ENCODE measurements around the gene EFCAB8.
A peak's percentile ranks its signal among the peaks of the same experiment; 100 is the strongest.

EFCAB8 gene

DNA sequence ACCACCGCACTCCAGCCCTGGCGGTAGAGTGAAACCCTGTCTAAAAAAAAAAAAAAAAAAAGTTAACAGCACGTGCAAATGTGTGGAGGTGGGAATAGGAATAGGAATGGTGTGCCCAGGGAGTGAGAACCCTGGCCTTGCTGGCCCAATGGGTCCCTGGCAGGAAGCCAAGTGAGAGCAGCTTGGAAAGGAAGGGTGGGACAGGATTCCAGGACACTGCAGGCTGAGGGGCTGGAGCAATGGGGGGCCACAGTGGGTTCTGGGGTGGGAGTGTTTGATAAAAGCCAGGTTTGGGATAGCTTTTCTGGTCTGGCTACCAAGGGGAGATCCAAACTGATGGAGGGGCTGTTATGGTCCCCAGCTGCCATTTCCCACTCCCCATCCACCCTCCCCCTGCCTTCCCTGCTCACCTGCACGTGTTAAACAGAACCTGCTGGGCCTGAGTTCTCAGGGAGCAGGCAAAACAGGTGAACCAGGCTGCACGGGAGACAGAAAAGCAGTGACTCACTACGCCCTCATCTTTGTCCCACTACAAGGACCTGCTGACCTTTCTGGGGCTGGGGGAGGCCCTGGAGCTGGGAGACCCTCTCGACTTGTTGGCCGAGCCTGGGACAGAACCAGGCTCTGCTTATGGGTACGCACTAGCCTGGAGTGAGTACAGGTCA, 142.2 kb downstream of the EFCAB8 start:
- CTCF ChIA-PET: interaction anchor here (1.2 kb wide), 1 partner anchor 95 kb away, joined by 3 read pairs; no protein-coding TSS in a partner anchor
- peaks cover 9% of the 10 kb centered on the region for H3K27me3 Mint-ChIP-seq
- H3K27ac Mint-ChIP-seq: no peak overlapping the region
- DNase-seq: no peak
- peaks cover 5% of the 10 kb centered on the region for H3K4me1 Mint-ChIP-seq
- peaks cover 12% of the 10 kb centered on the region for H3K9me3 Mint-ChIP-seq
- no peak overlapping the region for H3K4me3 Mint-ChIP-seq
- peaks cover 2% of the 10 kb centered on the region for H3K36me3 Mint-ChIP-seq

DNA sequence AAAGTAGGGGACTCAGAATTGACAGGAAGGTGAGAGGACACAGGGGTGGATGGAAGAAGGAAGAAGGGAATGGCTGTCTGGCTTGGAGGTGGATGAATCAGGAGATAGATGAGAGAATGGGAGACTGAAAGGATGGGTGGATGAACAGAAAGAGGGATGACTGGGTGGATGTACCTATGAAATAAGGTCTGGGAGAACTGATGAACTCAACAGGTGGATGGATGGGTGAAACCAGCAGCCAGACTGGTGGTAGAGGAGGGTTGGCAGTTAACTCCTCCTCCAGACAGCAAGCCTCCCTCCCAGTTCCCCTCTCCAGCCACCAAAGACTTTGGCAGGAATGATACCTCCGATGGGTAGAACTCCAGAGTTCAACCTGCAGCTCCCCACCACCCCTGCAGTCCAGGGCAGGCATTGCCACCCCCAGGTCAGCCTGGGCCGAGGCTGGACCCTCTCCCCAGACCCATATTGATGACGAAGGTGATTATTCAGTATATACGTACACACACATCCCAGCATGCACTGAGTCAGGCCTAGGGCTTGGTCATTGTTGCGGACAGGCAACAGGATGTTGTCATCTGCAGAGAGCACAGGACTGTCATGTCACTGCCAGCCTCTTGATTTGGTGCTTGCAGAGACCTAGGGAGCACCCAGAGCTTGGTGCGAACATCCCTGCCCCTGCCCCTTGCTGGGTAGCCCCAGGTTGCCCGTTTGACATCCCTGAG, 143.5 kb downstream of the EFCAB8 start:
- CTCF ChIA-PET: interaction anchor here (0.9 kb wide), 1 partner anchor 100 kb away, joined by 5 read pairs; no protein-coding TSS in a partner anchor
- no peak for DNase-seq
- no peak overlapping the region for H3K4me3 Mint-ChIP-seq
- peaks cover 4% of the 10 kb centered on the region for H3K4me1 Mint-ChIP-seq
- peaks cover 9% of the 10 kb centered on the region for H3K27me3 Mint-ChIP-seq
- H3K36me3 Mint-ChIP-seq: no peaks in the 10 kb centered on the region
- H3K27ac Mint-ChIP-seq: no peak overlapping the region
- peaks cover 3% of the 10 kb centered on the region for H3K9me3 Mint-ChIP-seq

DNA sequence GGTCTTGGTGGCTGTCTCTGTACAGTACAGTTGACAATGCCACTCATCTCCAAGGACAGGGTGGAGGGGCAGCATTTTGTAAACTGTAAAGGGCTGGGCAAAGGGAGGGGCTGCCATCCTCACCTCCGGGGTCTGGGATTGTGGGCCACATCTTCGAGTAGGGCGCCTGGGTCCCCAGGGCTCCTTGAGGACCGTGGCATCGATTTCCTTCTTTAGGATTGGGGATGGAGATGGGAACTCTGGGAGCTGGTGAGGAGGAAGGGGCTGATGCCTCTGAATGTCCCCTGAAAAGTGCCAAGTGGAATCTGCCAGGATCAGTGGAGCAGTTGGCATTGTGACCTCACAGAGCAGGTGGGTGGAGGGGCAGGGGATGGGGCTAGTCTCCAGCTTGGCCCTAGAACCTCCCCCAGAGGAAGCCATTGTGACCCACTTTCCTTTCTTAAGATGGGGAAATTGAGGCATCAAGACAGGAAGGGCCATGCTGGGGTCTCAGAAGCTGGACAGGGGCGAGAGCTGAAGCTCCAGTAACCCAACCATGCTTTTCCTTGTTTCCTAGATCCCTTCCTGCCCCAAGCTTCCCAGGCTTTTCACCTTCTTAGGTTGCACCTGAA, 145.5 kb downstream of the EFCAB8 start, which contains the start of gene SUN5:
Gene SUN5 (minus strand): TSS at position 293 of the 611 bp plus-strand sequence. CDS start 93 bp downstream, at position 200.
- H3K27ac Mint-ChIP-seq: no peak within 1 kb of the TSS
- CTCF ChIA-PET: interaction anchor here (0.7 to 4.1 kb wide), 19 partner anchors 9 to 214 kb away, joined by 3 to 39 read pairs (median 3); no protein-coding TSS in a partner anchor
- no peak for DNase-seq
- H3K4me1 Mint-ChIP-seq: peaks cover 2% of the 10 kb centered on the region
- H3K27me3 Mint-ChIP-seq: peaks cover 9% of the 10 kb centered on the region
- H3K9me3 Mint-ChIP-seq: peaks cover 3% of the 10 kb centered on the region
- H3K36me3 Mint-ChIP-seq: no peaks in the 10 kb centered on the region
- no peak within 1 kb of the TSS for H3K4me3 Mint-ChIP-seq

DNA sequence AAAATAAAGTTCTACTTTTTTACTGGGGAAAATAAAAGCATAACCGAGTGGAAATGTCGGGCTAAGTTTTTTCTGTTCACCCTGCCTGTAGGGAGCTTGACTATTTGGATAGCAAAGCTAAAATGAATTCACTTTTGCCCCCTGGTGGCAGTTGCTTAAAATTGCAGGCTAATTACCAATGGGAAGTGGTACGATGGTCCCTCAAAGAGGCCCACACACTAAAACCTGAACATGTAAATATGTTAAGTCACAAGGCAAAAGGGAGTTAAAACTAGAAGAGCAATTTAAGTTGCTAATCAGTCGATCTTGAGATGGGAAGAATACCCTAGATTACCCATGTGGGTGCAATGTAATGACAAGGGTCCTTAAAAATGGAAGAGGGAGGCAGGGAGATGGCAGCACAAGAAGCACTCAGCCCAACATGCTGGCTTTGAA, 146.4 kb downstream of the EFCAB8 start:
- peaks cover 2% of the 10 kb centered on the region for H3K4me1 Mint-ChIP-seq
- DNase-seq: peak; percentile 45
- H3K36me3 Mint-ChIP-seq: no peaks in the 10 kb centered on the region
- CTCF ChIA-PET: interaction anchor here (0.8 to 4.1 kb wide), 18 partner anchors 8 to 215 kb away, joined by 3 to 39 read pairs (median 4); no protein-coding TSS in a partner anchor
- no peak overlapping the region for H3K27ac Mint-ChIP-seq
- H3K4me3 Mint-ChIP-seq: no peak overlapping the region
- H3K27me3 Mint-ChIP-seq: peaks cover 6% of the 10 kb centered on the region
- peaks cover 3% of the 10 kb centered on the region for H3K9me3 Mint-ChIP-seq

DNA sequence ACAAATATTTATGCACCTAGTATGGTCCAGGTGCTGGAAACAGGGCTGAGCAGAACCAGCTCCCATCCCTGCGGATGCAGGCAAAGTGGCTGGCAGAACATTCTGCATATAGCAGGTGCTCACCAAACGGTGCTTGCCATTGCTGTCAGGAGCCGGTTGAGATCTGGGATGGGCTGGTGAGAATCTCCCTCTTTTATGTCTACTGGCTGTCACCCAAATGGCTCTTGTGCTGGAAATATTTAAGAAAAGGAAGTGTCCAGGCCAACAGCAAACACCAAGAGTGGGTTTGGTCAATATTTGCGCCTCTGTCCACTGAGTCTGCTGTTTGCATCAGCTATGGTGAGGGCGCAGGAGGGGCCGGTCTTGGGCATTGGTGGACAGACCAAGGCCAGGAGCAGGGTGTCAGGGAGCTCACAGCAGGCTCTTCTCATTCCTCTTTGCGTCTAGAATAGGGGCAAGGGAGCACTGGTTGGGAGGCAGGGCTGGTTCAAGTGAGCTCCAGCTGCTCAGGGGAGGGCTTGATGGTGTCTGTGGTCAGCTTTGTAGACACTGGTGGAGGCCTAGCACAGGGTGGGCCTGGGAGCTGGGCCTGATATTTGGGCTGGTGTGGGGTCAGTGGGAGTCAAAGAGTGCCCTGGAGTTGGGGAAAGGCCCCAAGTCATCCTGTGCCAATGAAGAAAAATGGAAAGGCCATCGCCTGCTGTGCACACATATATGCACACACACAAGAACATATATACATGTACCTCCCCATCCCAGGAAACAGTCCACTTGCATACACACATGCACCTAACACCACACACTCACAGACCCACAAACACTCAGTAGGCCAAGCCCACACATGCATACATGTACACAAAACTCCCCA, 147.4 kb downstream of the EFCAB8 start:
- no peak overlapping the region for H3K4me3 Mint-ChIP-seq
- CTCF ChIA-PET: interaction anchor here (1.0 to 4.1 kb wide), 2 partner anchors 60 to 105 kb away, joined by 3 to 39 read pairs; no protein-coding TSS in a partner anchor
- no peak overlapping the region for H3K27ac Mint-ChIP-seq
- H3K4me1 Mint-ChIP-seq: no peaks in the 10 kb centered on the region
- DNase-seq: no peak
- H3K9me3 Mint-ChIP-seq: peaks cover 3% of the 10 kb centered on the region
- H3K36me3 Mint-ChIP-seq: no peaks in the 10 kb centered on the region
- peaks cover 4% of the 10 kb centered on the region for H3K27me3 Mint-ChIP-seq

DNA sequence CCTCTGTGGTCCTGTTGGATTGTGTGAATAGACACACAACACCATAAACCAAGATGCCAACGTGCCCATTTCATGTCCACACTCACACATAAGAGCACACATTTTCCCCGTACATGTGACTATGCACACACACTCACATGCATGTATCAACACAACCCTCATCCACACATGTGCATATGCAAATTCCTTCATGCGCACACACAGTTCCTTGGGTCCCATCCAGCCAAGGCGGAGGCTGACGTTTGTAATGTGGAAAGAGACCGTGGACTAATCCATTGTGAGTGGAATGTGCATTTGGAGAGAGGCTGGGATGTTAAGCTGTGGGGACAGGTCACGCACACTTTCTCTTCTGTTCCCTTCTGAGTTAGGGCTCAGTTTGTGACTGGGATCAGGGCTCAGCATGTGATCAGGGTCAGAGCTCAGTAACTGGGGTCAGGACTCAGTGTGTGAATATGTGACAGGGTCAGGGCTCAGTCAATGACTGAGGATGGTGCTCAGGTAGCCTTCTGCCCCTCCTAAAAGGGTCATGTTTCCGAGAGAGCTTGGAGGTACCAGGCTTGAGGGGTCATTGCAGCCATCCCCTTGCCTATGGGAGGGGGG, 148.2 kb downstream of the EFCAB8 start:
- no peaks in the 10 kb centered on the region for H3K36me3 Mint-ChIP-seq
- CTCF ChIA-PET: interaction anchor here (1.0 to 4.1 kb wide), 2 partner anchors 61 to 105 kb away, joined by 3 to 39 read pairs; no protein-coding TSS in a partner anchor
- no peaks in the 10 kb centered on the region for H3K4me1 Mint-ChIP-seq
- H3K27me3 Mint-ChIP-seq: peaks cover 4% of the 10 kb centered on the region
- no peak overlapping the region for H3K27ac Mint-ChIP-seq
- H3K9me3 Mint-ChIP-seq: peaks cover 3% of the 10 kb centered on the region
- DNase-seq: no peak
- H3K4me3 Mint-ChIP-seq: no peak overlapping the region

DNA sequence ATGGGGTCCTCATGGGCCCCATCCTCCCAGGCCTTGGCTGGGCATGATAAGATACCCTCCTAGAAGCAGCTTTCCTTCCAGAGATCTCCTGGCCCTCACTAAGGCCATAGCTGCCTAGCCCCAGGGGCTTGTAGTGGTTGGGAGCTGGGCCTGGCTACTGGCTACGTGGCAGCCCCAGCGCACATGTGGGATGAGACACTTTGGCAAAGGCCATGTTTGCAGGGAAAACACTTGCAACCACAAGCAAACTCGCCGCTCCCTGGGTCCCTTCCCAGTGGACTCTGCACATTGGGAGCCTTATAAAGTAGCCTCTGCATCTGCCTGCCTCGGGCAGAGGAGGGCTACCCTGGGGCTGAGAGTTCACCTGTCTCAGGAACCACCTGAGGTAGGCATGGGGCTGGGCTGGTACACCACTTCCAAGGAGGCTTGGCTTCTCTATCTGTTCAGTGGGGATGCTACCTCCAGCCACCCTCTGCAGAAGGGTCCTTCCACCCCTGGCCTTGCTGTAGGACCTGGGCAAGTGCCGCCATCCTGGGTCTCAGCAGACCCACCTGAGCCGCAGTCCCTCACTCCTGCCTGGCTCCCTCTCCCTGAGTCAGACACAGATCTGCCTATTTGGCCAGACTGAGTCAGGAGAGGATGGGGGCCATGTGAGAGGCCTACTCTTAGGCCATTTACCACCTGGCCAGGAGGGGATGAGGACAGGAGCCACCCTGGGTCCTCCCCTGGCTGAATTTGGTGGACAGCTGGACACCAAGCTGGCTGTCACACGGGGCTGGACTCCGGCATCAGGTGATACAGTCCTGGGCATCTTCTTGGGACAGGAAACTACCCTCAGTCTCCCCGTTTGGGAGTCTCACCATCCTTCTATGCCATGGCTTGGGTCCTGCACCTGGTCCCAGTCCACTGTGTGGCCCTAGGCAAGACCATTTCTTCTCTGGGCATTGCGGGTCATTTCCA, 148.9 kb downstream of the EFCAB8 start, which contains the start of gene BPIFB2:
Gene BPIFB2 (plus strand): TSS at position 329 of the 960 bp plus-strand sequence. CDS start 871 bp downstream, outside the sequence.
- Mint-ChIP-seq H3K36me3 (no peaks in the 10 kb centered on the region), H3K4me3 (no peak within 1 kb of the TSS), H3K4me1 (no peaks in the 10 kb centered on the region), H3K27me3 (peaks cover 4% of the 10 kb centered on the region), H3K27ac (no peak within 1 kb of the TSS), H3K9me3 (peaks cover 3% of the 10 kb centered on the region)
- CTCF ChIA-PET: interaction anchor here (4.1 kb wide), 1 partner anchor 106 kb away, joined by 39 read pairs; no protein-coding TSS in a partner anchor
- no peak for DNase-seq

DNA sequence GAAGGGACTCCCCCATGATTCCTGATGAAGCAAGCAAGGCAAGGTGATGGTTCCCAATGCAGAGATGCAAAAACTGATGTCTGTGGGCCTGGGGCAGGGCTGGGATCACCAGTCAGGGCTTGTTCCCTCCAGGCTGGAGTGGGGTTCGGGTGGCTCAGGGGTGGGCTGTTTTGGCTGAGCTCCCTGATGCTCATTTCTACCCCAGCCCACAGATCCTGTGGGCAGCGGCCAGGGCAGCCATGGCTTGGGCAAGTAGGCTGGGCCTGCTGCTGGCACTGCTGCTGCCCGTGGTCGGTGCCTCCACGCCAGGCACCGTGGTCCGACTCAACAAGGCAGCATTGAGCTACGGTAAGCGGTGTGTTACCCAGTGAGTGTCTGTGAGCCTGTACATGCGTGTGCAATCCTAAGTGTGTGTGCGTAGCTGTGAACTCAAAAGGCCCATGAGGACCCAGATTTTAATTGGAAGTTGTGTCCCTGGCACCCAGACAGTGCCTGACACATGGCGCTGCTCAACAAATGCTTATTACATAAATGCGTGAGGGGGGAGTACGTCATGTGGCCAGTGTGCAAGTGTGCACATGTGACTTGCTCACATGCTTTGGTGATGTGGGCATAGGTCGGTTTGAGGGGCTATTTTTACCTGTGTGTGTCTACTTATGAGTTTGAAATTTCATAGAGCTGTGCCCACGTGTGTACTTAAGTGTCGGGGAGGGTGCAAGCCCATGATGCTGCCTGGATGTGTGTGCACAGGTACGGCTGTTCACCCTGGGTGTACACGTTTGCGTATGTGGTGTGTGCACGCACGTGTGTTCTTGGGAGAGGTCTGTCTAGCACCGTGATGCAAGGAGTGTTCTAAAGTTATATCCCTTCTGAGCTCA, 149.9 kb downstream of the EFCAB8 start:
- Mint-ChIP-seq H3K36me3 (no peaks in the 10 kb centered on the region), H3K4me3 (no peak overlapping the region), H3K27ac (no peak overlapping the region), H3K27me3 (peaks cover 4% of the 10 kb centered on the region), H3K4me1 (no peaks in the 10 kb centered on the region), H3K9me3 (peaks cover 3% of the 10 kb centered on the region)
- CTCF ChIA-PET: interaction anchor here (1.5 kb wide), 1 partner anchor 106 kb away, joined by 3 read pairs; no protein-coding TSS in a partner anchor
- no peak for DNase-seq

DNA sequence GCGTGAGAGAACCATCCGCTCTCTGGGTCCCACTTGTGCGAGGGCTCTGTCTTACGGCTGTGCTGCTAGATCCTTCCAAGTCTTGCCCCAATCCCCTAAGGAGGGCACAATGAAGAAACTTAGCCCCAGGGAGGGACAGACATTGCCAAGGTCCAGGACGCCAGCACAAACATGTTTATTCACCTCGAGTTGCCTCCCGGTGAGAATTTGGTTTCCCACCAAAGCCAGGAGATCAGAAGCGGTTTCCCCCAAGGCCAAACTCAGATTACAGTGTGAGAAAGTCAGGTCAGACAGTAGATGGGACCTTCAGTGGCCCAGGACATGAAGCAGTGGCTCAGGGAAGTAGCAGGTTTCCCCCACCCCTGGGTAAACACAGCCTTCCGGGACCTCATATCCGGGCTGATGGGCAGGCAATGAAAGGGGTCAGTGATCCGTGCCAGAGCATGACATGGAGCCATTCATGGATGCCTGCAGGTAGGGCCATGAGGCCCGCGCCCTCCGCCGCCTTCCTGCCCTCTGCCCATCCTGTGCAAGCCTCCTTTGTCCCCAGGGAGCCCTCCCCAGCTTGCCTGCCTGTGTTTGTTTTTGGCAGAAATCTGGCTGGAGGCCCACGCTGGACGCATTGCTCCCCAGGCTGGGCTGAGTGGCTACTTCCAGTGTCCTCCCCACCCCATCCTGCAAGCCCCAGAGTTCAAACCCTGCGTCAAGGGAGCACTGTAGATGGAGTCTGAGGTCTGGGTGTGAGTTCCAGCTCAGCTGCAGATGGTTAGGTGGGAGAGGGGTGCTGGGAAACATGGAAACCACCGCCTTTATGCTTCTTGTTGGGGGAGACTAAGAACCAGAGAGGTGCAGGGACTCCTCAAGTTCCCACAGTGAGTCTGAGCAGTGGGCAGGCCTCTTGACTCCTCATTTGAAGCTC, 150.8 kb downstream of the EFCAB8 start:
- H3K27ac Mint-ChIP-seq: no peak overlapping the region
- no peak for DNase-seq
- peaks cover 4% of the 10 kb centered on the region for H3K27me3 Mint-ChIP-seq
- H3K9me3 Mint-ChIP-seq: peaks cover 3% of the 10 kb centered on the region
- CTCF ChIA-PET: interaction anchor here (1.5 kb wide), 1 partner anchor 107 kb away, joined by 3 read pairs; no protein-coding TSS in a partner anchor
- H3K36me3 Mint-ChIP-seq: no peaks in the 10 kb centered on the region
- no peaks in the 10 kb centered on the region for H3K4me1 Mint-ChIP-seq
- H3K4me3 Mint-ChIP-seq: no peak overlapping the region

DNA sequence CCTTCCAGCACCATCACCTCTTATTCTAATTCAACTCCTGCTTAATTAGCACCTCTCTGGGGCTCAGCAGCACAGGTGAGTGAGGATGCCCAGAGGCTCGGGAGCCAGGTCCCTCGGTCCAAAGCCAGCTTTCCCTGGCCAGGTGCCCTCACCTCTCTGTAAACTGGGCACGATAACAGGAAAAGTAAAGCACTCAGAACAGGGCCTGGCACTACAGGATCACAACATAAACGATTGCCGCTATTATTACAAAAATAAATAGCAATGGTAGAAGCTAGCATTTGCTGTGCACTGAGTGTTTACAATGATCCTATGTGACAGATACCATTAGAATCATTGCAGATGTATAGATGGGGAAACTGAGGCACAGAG, 151.4 kb downstream of the EFCAB8 start:
- no peaks in the 10 kb centered on the region for H3K4me1 Mint-ChIP-seq
- H3K9me3 Mint-ChIP-seq: peaks cover 3% of the 10 kb centered on the region
- H3K27me3 Mint-ChIP-seq: peaks cover 4% of the 10 kb centered on the region
- no peak overlapping the region for H3K4me3 Mint-ChIP-seq
- H3K36me3 Mint-ChIP-seq: no peaks in the 10 kb centered on the region
- H3K27ac Mint-ChIP-seq: no peak overlapping the region
- no peak for DNase-seq
- CTCF ChIA-PET: no interaction called here

All from activated naive CD4-positive, alpha-beta T cell treated with anti-CD3 and anti-CD28 coated beads, Interleukin-2, amount 10 ng/mL, durations not matched to agents 7 days and 5 days (primary cell).